HG03460 (cell line): Measurements from ENCODE around the gene PBOV1.

Experiments used
- ATAC-seq: cut with Tn5 transposase; IDR thresholded peaks from one replicate; pipeline ENCODE4 v1.9.1; 2021; ENCODE audit not compliant: unreplicated experiment

The PBOV1 gene

DNA sequence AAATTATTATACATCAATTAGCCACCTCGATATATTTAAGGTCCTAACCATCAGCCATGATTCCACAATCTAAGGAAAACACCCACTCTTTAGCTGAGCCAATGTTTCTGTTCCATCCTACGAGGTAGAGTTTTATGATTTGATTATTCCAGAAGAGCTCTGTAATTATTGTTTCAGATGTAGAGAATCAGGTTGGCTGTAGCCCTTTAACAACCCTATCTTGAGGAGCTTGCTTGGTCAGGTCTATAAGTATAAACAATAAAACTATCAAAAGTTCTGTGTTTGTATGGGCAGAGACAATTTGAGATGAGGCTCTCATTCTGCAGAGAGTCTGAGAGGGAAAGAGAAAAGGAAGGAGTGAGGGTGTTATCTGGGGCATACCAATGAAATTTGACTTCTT lies at the start of gene PBOV1:
PBOV1 (minus strand) TSS at position 43 of the 400 bp plus-strand sequence. CDS start 96 bp downstream, outside the sequence.
- ATAC-seq, result no peak

- ATAC-seq, result no peak
These were observed 47.8 kb upstream of the PBOV1 start for GRCh38 chr6:138266095-138266494.

- no peak for ATAC-seq
These were observed 46.1 kb upstream of the PBOV1 start for GRCh38 chr6:138264372-138264880.

DNA sequence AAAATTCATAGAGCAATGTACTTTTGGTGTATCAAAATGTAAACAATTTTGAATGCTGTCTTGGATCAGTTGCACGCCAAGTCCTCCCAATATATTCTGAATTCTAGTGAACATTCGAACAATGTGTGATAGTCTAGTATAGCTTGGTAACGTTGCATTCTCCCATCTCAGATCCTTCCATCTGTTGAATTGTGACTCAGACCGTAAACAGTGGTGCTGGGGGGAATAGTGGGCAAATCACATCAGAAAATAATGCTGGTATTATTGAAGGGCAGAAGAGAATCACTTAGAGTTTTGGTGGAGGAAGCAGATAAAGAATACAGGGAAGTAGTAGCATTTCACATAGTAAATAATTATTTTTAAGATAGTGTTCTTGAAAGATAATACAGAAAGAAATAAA lies 45.7 kb upstream of the PBOV1 start:
- no peak for ATAC-seq

GRCh38 chr6:138261116-138261780 lies 43.0 kb upstream of the PBOV1 start:
- ATAC-seq, result no peak

GRCh38 chr6:138258991-138259390 lies 40.7 kb upstream of the PBOV1 start:
- no peak for ATAC-seq

GRCh38 chr6:138258197-138258596 lies 39.9 kb upstream of the PBOV1 start:
- ATAC-seq, result no peak

DNA sequence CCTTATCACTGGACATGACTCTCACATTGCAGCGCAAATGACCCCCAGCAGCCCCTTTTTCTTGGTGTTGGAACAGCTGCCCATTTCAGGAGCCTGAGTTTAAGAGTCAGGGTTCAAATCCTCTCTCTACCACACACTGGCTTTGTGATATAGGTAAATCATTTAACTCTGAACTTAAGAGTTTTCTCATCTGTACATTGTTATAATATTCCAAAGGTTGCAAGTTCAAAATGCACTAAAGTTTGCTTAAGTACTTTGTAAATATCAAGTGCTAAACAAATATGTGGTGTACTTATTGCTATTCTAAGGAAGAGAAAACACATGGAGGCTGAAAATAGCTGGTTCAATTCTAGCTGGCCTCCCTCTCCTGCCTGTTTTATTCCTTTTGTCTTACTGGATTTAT lies 39.3 kb upstream of the PBOV1 start:
- ATAC-seq, result no peak

DNA sequence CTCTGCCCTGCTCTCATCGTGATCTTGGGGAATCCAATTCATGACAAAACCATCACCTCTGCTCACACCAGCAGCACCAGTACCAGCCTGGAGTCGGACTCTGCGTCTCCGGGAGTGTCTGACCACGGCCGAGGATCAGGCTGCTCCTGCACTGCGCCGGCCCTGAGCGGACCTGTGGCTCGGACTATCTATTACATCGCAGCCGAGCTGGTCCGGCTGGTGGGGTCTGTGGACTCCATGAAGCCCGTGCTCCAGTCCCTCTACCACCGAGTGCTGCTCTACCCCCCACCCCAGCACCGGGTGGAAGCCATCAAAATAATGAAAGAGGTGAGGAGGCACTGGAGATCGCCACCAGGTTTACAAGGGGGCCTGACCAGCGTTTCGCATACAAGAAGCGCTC lies 37.2 kb upstream of the PBOV1 start:
- no peak for ATAC-seq

GRCh38 chr6:138253731-138254130 lies 35.4 kb upstream of the PBOV1 start:
- no peak for ATAC-seq

GRCh38 chr6:138250513-138251247 lies 32.4 kb upstream of the PBOV1 start:
- ATAC-seq, result no peak

DNA sequence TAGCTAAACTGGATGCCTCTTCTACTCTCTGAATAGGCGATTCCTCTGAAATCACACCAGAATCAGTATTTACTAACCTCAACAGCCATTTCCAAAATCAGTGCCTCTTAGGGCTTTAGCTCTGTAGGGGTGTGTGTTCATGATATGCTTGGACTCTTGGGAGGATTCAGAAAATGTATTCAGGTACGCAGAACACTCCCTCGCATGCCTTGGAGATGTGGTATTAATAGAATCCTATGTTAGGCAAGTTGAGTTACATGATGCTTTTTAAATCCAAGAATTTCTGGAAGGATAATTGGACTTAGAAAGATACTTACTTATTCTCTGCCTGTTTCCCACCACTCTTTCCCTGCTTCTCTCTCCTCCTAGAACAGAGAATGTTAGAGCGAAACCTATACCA lies 31.8 kb upstream of the PBOV1 start:
- ATAC-seq, result no peak

GRCh38 chr6:138248878-138249277 lies 30.6 kb upstream of the PBOV1 start:
- no peak for ATAC-seq

DNA sequence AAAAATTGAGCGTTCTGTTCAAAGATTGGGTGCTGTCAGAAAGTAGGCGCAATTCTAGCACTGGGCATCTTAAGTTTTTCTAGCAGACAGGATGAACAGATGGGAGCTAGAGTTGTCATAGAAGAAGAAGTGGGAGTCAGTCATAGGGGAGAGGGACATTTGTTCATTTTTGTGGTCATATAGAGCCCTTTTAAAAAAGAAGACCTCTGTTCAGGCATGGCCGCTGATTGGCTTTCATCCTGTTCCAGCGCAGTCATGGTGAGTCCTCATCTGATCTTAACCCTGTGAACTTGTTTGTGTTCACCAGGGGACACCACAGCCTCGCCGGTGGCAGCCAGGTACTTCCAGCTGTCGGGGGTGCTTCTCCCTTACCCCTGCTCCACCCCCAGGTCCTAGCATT lies 29.7 kb upstream of the PBOV1 start:
- no peak for ATAC-seq

DNA sequence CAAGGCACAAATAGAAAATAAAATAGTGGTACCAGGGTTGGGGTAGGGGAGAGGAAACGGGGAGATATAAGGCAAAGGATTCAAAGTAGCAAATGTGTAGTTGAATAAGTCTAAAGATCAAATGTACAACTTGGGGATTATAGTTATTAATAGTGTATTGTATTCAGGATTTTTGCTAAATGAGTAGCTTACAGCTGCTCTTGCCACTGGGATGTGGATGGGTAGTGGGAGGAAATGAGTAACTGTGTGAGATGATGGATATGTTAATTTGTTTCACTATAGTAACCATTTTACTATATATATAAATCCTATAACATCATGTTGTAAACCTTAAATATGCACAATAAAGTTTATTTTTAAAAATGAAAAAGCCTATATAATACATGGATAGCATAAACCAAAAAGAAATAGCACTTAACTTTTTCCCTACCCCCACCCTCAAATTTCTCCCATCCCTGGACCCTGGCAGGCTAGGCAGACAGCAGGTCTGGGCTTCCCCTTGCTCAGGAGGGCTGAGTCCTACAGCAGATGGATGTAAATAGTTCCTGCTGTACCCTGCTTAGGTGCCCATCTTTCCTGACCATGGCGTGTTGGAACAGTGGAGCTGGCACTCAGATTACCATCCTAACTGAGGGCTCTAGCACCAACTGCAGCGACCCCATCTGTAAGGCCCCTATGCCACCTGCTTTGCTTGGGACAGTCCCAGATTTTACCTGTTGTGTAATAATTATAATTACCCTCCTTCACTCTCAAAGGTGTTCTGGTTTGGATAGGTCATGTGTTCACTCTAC lies 28.6 kb upstream of the PBOV1 start:
- ATAC-seq, result no peak

- ATAC-seq, result no peak
These were observed 27.5 kb upstream of the PBOV1 start for GRCh38 chr6:138245751-138246150.

- no peak for ATAC-seq
These were observed 24.8 kb upstream of the PBOV1 start for GRCh38 chr6:138242987-138243592.

GRCh38 chr6:138241934-138242333 lies 23.6 kb upstream of the PBOV1 start:
- ATAC-seq, result no peak

DNA sequence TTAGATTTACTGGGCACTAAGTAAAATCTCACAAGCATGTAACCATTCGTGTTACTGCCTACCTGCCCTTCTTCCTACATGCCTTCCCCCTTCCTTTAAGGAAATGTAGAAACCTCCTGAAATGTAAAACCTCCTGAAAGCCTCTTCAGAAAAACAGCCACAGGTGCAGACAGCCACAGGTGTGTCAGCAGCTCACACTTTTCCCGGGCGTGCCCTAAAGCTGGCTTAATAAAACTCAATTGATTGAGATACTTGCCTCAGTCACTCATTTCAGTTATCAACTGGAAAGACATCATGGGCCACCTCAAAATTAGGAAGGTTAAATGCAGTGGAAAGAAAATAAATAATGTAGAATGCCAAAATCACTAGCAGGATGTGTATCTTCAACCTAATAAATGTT lies 23.1 kb upstream of the PBOV1 start:
- no peak for ATAC-seq

- no peak for ATAC-seq
These were observed 22.4 kb upstream of the PBOV1 start for GRCh38 chr6:138240476-138241245.

DNA sequence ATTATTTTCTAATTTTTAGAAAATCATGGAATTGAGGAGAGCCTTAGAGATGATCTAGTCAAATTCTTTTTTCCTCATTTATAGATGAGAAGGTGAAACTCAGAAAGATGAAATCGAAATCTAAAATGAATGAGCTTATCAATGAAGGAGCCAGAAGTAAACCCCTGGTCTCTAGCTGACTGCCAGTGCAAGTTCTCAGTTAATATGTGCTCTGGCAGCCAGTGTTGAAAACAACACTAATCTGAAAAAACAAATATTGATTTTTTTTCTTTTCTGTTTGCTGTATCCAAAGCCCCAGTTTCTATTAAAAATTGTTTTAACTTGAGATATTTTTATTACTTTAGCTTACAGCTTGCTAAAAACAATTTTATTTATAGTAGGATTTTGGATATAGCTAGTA lies 21.5 kb upstream of the PBOV1 start:
- ATAC-seq, result no peak
